NCI-H1436 (cell line): Measurements from ENCODE around the gene GLP1R.

Source experiments
- DNase-seq: peaks from one replicate; lab custom pipeline; 2025; lab: John Stamatoyannopoulos, UW

Gene GLP1R

DNA sequence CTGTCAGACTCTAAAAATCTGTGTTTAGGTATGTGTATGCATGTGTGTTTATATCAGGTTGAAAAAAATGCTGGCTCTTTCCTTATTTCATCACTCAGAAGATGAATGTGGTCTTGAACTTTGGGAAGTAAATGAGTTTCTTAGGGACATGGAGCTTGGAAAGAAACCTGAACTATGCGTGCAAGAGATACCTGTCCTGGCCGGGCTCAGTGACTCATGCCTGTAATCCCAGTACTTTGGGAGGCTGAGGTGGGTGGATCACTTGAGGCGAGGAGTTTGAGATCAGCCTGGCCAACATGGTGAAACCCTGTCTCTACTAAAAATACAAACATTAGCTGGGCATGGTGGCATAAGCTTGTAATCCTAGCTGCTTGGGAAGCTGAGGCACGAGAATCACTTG lies 4.4 kb upstream of the GLP1R start:
- no peak for DNase-seq

DNA sequence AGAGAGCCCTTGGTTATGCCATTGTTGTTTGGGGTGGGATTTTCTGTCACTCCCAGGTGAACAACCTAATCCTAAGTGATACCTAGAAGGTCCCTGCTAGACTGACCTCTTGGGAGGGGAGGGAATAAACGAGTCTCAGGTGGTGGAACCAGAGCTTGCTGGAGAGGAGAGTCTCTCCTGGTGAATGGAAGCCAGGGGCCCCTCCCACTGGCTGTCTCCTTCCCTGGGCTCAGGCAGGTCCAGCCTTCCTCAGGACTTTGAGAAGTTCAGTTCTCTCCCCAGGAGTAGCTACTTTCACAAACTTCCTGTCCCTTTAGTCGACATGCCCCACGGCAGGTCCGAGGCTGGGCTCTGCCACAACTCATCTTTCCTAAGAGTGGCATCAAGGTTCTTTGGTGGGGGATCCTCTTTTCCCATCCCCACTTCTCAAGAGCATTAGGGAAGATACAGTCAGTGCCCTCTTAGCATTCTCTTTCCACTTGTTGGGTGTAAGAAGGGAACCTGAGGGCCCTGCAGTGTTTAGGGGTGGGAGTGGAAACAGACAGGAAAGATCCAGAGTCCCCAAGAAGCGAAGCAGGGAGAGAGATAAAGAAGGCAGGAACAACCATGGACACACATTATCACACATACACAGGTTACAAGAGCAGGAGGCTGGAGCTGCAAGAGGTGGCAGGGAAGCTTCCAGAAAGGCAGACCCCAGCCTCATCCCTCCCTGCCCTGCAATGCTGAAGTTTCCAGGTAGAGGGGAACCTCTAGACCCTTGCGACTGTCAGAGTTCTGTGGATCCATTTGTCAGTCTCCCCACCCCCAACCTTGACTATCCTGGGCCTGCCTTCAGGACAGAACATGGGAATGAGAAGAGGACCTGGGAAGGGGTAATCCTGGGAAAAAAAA lies 900 bp upstream of the GLP1R start:
- no peak for DNase-seq

DNA sequence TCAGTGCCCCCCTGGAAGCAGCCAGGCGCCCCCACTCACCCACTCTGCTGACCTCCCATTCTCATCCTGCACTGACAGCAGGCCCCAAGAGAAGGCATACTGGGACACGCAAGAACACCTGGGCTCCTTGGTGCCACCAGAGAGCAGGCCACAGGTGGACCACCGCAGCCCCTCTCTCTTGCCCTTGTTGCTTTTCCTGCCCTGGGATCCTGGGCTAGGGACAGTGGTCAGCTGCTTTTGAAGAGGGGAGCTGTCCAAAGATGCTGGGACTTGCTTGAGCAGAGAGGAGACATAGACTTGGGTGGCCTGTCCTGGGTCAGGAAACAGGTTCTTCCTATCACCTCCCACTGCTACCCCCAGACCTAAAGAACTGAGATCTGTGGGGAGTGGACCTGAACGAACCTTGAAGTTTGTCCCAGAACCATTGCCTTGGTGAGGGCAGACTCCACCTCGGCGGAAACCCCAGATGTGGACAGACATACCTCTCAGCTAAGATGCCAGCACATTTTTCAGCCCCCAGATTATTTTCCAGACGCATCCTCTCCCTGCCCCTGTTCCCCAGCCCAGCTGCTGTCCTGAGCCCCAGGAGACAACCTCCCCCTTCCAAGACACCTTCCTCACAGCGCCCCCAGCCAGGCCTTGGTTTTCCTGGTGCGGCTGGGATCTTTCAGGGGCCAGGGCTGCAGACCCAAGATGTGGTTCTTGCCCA lies 1.1 kb downstream of the GLP1R start:
- no peak for DNase-seq

DNA sequence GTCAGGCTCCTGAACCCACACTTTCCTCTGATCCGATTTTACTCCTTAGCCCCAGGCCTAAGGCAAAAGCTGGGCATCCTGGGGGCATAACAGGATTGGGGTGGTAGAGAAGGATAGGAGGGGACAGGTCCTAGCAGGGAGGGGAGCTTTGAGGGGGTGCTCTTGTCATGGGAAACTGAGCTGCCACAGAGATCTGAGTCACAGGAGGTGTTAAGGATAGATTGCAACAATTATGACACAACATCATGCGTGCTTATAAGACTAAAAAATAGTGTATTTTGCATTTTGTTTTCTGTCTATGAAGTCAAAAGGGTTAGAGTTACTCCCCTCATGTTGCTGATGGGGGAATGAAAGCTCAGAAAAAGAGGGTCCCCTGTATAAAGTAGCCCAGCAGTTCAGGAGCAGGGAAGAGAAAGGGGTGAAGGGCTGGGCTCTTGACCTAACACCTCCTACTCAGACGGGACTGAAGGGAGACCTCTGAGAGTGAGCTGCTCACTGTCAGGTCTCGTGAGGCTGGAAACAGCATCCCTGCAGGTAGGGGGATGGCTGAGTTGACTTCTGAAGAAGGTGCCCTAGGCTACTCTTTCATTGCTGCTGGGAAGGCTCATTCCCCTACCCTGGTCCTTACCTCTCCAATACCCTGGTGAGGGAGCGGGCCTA lies 2.0 kb downstream of the GLP1R start:
- no peak for DNase-seq

DNA sequence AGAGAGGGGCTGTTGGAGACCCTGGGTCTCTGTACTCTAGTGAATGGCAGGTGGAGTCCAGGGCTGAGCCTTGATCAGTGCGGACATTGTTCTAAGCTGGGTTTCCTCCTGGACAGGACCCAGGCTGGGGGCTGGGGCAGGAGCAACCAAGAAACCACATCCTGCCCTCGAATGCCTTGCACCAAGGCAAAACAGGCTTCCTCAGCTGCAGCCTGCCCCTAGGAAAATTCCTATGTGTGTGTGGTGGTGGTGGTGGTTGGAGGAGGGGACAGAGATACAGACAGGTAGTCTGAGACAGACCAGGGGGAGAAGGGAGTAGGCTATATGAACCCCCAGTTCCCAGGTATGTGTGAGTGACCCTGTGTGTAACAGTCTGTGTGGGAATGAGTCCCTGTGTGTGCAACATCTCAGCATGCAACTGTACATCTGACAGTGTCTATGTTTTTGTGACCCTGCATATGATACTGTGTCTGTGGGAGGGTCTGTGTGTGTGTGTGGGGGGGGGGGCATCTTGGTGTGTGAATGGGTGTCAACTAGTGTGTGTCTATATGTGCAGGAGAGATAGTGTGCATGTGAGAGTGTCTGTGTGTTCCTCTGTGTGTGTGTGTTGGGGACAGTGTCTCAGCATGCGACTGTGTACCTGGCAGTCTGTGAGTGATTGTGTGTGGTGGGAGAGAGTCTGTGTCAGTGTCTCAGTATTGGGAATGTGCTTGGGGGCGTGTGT lies 3.0 kb downstream of the GLP1R start:
- DNase-seq: no peak

DNA sequence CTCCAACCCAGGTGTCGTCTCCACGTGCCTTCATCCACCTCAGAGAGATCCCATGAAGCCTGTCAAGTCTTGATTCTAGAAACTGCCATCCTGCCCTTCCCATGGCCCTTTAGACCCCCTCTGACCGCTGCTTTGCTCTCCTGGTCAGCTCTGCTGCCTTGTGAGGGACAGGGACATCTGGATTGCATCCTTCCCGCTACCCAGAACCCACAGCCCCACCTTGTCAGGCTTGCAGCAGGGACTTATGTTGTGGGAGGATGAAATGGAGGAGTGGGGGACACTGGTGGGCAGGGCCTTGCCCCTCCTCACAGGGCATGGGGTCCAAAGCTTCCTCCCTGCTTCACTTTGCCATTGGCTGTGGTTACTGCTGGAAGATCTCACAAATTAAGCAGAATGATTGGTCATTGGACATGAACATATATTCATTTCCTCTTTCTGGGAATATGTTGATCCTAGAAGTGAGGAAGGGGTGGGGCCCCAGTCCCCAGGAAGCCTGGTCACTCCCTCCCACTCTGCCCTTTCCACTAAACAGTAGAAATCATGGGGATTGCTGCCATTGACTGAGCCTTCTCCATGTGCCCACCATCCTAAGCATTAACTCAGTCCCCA lies 4.5 kb downstream of the GLP1R start:
- no peak for DNase-seq

DNA sequence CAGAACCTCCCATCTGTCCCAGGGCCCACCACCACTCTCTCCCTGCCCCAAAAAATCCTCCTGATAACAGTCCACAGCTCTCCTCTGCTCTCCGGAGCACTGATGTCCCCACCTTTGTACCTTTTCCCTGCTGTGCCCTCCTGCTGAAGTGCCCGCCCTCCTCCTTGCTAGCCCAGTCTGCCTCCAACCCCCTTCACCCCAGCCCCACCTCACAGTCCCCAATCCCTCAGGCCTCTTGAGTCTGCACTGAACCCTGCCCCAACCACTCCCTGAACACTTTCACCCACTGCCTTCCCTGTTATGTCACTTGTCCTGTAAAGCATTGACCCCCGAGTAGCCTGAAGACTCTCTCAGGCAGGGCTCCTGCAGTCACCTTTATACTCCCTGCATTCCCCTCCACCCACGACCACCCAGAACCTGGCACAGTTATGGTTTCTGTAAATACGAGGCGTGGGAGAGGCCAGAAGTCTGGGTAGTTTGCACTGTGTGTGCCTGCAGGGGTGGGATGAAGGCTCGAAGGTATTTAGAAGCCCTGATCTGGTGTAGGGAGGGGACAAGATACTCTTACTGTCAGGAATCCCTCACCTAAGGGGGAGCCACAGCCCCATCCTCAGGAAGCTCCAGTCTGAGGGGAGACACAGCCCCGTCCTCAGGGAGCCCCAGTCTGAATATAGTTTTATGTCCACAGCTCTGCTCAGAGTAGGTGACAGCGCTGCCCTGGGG lies 5.4 kb downstream of the GLP1R start:
- no peak for DNase-seq

DNA sequence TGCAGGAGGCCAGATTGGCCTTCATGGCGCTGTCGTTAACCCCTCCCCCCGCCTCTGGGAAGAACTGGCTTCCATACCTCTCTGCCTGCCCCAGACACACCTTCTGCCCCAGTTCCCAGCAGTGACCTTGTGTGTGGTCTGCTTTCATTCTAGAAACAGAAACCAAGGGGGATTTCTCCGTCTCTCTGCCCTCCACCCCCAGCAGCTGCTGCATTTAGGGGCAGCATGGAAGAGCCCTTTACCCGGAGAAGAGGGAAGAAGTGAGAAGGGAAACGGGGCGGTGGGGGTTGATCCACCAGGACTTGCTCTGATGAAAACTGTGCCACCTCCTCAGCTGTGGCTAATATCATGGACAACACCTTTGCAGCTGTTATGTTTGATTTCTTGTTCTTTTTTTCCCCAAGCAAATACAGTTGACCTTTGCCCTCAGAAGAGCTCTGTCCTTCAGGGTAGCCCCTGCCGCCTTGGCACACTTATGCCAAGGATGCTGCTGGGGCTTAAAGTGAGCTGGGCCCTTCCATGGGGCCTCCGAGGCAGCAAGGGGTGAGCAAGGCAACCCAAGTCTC lies 6.1 kb downstream of the GLP1R start:
- DNase-seq: no peak

DNA sequence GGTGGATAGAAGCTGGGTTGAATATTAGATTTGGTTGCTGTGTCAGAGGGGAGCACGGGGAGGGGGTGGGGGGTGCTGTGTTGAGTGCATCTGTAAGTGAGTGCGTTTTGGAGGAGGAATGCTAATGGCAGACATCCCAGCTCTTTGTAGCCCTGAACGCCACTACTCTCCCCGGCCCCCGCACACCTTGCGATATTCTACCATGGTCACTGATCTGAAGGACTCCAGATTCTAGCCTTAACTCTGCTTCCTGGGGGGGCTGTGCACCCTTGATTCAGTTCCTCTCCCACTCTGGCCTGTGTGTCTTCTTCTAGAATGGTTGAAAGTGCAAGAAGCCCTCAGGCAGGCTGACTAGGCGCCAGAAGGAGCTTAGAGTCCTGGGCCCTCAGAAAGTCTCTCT lies 7.1 kb downstream of the GLP1R start:
- no peak for DNase-seq

DNA sequence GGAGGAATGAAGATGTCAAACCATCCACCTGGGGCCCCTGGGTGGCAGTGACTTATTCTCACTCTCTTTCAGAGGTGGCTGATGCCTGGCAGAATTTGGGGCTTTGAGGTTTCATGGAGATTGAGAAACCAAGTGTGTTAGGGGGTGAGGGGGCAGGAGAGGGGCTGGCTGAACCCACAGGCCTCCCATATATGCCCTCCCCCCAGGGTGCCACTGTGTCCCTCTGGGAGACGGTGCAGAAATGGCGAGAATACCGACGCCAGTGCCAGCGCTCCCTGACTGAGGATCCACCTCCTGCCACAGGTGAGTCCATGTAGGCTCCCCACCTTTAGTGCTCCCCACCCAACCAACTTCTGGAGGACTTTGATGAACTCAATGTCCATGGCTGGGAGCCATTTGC lies 7.6 kb downstream of the GLP1R start:
- no peak for DNase-seq

DNA sequence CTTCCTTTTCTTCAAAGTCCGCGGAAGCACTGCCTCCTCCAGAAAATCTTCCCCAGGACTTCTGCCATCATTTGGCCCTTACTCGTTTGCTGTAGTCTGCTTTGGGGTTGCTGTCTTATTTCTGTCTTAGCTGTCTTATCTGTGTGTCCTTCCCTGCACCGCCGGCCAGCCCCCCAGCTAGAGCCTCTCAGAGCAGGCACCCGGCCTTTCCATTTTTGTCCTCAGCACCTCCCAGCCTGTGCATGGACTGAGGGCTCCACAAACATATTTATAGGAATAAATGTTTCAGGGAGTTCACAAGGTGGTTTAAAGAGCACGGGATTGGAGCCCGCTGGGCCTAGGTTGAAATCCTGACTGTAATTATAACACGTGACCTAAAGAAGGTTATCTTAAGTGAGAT lies 8.1 kb downstream of the GLP1R start:
- DNase-seq: no peak

DNA sequence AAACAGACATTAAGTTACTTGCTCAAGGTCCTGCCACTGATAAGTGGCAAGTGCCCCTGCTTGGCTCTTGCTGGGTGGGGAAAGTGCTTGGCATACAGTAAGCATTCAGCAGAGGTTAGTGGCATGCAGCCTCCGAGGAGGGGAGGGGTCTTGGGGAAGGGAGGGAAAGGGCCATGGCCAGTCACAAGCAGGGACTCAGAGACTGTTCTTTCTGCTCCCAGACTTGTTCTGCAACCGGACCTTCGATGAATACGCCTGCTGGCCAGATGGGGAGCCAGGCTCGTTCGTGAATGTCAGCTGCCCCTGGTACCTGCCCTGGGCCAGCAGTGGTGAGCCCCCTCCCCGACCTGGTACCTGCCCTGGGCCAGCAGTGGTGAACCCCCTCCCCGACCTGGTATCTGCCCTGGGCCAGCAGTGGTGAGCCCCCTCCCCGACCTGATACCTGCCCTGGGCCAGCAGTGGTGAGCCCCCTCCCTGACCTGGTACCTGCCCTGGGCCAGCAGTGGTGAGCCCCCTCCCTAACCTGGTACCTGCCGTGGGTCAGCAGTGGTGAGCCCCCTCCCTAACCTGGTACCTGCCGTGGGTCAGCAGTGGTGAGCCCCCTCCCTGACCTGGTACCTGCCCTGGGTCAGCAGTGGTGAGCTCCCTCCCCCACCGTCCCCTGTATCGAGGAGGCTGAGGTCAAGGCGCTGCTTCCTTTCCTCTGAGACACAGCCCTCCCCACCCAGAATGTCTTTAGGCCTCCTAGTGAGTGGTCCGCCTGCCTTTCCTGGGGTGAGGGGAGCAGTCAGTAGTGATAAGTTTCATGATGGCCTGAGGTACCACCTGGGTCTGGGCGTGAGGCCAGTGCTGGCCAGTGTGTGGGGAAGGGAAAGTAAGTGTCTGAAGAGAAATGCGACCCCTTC lies 8.9 kb downstream of the GLP1R start:
- DNase-seq: no peak

DNA sequence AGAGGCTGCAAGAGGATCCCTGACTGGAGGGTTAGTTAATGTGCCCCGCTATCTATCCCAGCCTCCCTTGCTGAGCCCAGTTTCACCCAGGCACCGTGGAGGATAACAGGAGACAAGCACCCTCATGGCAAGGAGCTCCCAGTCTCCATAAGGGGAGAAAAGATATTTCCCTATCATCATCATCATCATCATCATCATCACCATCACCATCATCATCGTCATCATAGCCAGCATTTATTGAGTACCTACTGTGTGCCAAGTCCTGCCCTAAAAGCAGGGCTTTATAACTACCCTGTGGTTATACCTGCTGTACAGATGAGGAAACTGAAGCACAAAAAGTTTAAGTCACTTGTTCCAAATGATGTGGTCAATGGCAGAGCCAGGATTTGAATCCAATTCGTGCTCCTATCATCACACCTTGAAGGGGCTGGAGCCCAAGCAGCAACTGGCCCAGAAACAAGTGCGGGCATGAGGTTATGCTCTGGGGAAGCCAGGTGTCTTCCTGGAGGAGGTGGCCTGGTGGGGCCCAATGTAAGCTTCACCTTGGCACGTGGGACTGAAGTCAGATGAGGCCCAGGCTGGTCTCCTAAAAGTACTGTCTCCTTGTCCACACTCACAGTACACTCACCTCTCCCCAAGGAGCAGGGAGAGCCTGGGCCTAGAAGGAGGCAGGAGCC lies 10.0 kb downstream of the GLP1R start:
- DNase-seq: no peak

DNA sequence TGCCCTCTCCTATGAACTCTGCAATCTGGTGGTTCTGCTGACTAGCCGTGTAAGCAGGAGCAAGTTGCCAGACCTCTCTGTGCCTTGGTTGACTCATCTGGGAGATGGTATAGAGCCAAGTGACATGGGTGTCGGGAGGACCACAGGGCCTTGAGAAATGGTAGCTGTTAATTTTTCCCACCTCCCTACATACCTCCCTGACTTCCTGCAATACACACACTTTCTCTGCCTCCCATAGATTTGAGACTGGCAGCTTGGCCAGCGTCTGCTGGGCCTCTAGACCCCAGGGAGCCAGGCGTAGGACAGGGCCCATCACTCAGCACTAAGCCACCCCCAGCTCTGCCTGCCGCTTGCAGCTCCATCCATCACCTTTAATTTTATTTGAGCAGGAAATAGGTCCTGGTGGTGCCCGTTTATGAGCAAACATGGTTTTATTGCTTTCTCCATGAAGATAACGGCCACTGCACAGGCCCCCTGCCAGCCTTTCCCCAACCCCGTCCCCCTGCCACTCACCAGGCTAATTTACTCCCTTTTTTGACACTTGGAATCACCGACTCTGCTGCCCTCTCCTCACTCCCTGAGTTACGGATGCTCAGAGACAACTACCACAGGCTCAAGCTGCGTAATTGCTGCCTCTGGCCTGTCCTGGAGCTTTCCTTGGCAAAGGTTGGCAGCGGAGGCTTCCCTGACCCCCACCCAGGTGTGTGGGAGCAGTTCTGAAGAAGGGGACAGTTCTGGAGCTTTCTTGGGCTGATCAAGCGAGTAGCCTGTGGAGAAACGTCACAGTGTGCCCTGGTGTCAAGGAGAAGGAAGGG lies 11.1 kb downstream of the GLP1R start:
- no peak for DNase-seq

DNA sequence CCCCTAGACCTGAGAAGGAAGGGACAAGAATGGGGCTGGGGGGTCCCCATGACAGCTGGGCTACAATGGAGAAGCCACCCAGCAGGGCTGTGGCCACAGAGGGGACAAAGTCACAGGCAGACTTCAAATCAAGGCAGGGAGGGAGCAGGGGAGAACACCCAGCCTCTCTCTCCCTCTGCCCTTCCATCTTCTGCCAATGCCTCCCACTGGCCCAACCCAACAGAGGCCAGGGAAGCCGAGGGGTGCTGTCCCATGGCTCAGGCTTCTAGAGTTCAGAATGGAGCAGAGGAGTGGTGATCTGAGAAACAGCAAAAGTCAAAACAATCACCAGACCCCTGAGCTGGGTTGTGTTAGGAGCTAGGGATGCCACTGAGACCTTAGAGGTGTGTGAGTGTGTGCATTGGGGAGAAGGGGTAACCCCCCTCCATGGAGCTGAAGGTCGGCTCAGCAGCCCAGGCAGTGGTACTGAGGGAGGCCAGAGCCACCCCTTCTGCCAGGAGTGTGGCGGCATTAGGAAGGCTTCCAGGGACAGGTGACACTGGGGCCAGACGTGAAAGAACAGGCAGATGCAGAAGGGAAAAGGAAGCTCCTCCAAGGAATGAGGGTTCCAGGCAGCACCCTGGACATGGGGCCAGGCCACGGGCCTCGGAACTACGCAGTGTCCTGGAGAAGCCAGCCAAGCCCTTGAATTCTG lies 12.0 kb downstream of the GLP1R start:
- no peak for DNase-seq

DNA sequence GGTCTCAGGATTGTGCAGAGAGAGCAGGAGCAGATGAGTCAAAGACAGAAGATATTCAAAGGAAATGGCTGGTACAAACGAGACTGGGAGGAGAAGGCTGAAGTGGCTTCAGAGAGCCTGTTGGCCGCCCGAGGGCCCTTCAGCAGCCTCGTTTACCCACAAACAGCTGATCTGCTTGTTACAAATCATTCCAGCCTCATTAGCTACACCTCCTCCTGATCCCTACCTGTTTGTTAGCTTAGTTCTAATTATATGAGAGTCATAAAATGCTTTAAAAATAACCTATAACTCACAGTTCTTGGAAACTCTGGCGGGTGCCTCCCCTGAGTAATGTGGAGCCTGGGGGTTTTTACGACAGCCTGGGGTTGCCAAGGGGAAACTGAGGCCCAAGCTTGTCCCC lies 12.6 kb downstream of the GLP1R start:
- DNase-seq: no peak

DNA sequence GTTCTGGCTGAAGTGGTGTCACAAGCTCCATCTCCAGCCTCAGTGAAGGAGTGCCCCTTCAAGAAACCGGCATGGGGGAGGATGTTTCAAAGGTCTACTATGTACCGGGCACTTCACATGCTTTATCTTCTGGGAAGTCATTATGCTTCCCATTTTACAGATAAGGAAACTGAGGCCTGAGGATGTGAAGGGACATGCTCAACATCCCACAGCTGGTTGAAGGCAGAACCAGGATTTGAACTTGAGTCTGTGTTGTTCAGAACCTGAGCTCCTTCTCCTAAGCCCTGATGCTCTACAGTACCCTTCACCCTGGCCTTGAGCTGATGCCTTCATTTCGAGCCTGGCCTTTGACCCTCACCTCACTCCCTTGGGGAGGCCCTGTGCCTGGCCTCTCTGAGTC lies 13.0 kb downstream of the GLP1R start:
- no peak for DNase-seq
